HG03103 (cell line): ENCODE data around the gene CCDC183.
"Not testable (repeated sequence)": the region's sequence is repeated elsewhere in the genome, so short reads cannot be mapped to it uniquely, and the experiment has no call there.

Experiments
- ATAC-seq: cut with Tn5 transposase; IDR thresholded peaks from one replicate; pipeline ENCODE4 v1.9.1; 2021; ENCODE audit warnings: low read depth; ENCODE audit not compliant: unreplicated experiment

Gene CCDC183

GRCh38 chr9:136823136-136824046 is 27.3 kb downstream of the CCDC183 start:
- no peak for ATAC-seq

GRCh38 chr9:136824496-136825225 is 28.5 kb downstream of the CCDC183 start:
- no peak for ATAC-seq

GRCh38 chr9:136825295-136826187 is 29.4 kb downstream of the CCDC183 start:
- no peak for ATAC-seq

GRCh38 chr9:136826188-136826541 is 30.0 kb downstream of the CCDC183 start:
- no peak for ATAC-seq

- ATAC-seq, result no peak
Measured at GRCh38 chr9:136826703-136827582, 30.8 kb downstream of the CCDC183 start.

GRCh38 chr9:136827794-136828473 is 31.8 kb downstream of the CCDC183 start:
- no peak for ATAC-seq

- ATAC-seq, result no peak
Measured at GRCh38 chr9:136828474-136829140, 32.5 kb downstream of the CCDC183 start.

- ATAC-seq, result no peak
Measured at GRCh38 chr9:136829412-136829811, 33.3 kb downstream of the CCDC183 start.

- ATAC-seq, result no peak
Measured at GRCh38 chr9:136829981-136830885, 34.1 kb downstream of the CCDC183 start.

- ATAC-seq, result no peak
Measured at GRCh38 chr9:136831002-136831719, 35.0 kb downstream of the CCDC183 start.

GRCh38 chr9:136831720-136832104 is 35.6 kb downstream of the CCDC183 start:
- ATAC-seq, result no peak

GRCh38 chr9:136832581-136832980 is 36.4 kb downstream of the CCDC183 start:
- no peak for ATAC-seq

- not testable (repeated sequence) for ATAC-seq
Measured at GRCh38 chr9:136833381-136834048, 37.4 kb downstream of the CCDC183 start.

GRCh38 chr9:136835162-136835931 is 39.2 kb downstream of the CCDC183 start:
- ATAC-seq, result no peak

- ATAC-seq, result no peak
Measured at GRCh38 chr9:136835932-136836904, 40.1 kb downstream of the CCDC183 start.
